WTC11 (cell line): ENCODE measurements around the gene PLXNB1. TPM values are rescaled to one million over a fixed set of nuclear protein-coding genes. Genes with fewer than 3 reads are reported as not detected.

Experiments
- ATAC-seq: fragments of 200-7000 bp; cut with Tn5 transposase; 2 replicates; pipeline ENCODE4 v1.10.0; 2021; ENCODE audit warnings: mild to moderate bottlenecking, moderate library complexity
- CTCF ChIA-PET: fragments of 300-600 bp; sonication (Branson Sonifier 250); formaldehyde crosslinking; loops from one replicate; lab custom pipeline; 2021; ENCODE audit warnings: antibody characterized with exemption; lab: Charles Lee
- POLR2A ChIA-PET: fragments of 350-600 bp; sonication (Branson Sonifier 250); formaldehyde crosslinking; loops from one replicate; lab custom pipeline; 2021; ENCODE audit warnings: antibody characterized with exemption; lab: Charles Lee
- DNase-seq: peaks from one replicate; pipeline ENCODE4 v3.0.0; 2021; ENCODE audit warnings: low spot score
- H3K27ac Mint-ChIP-seq: 2 replicates; pipeline ENCODE4 v1.8.0; 2021; ENCODE audit warnings: mixed read lengths
- H3K27me3 Mint-ChIP-seq: 2 replicates; pipeline ENCODE4 v1.8.0; 2021; ENCODE audit warnings: low read depth, mild to moderate bottlenecking, moderate library complexity, mixed read lengths
- H3K36me3 Mint-ChIP-seq: 2 replicates; pipeline ENCODE4 v1.8.0; 2021; ENCODE audit warnings: mixed read lengths
- H3K4me1 Mint-ChIP-seq: 2 replicates; pipeline ENCODE4 v1.8.0; 2022; ENCODE audit warnings: mixed read lengths
- H3K4me3 Mint-ChIP-seq: 2 replicates; pipeline ENCODE4 v1.8.0; 2021; ENCODE audit warnings: mild to moderate bottlenecking, moderate library complexity, mixed read lengths
- H3K9me3 Mint-ChIP-seq: 2 replicates; pipeline ENCODE4 v1.8.0; 2021; ENCODE audit warnings: mixed read lengths
- CREM ChIP-seq: sonication (generic); formaldehyde crosslinking; IDR thresholded peaks from 2 replicates; pipeline ENCODE4 v1.8.1; 2022; ENCODE audit warnings: mild to moderate bottlenecking, missing genetic modification reagents, moderate library complexity
- ERG ChIP-seq: fragments of 250-450 bp; sonication (Bioruptor Pico); IDR thresholded peaks from 2 replicates; pipeline ENCODE4 v1.8.0; 2021; ENCODE audit warnings: mild to moderate bottlenecking
- ETV6 ChIP-seq: sonication (generic); formaldehyde crosslinking; IDR thresholded peaks from 2 replicates; pipeline ENCODE4 v1.8.1; 2022; ENCODE audit warnings: mild to moderate bottlenecking, missing genetic modification reagents
- GTF2I ChIP-seq: fragments of 250-450 bp; sonication (Bioruptor Pico); conservative IDR thresholded peaks from 2 replicates; pipeline ENCODE4 v1.4.0; 2021; ENCODE audit warnings: mild to moderate bottlenecking
- HMGA2 ChIP-seq: fragments of 250-450 bp; sonication (Bioruptor Pico); IDR thresholded peaks from 2 replicates; pipeline ENCODE4 v1.4.0; 2021; ENCODE audit warnings: mild to moderate bottlenecking, moderate library complexity
- JUN ChIP-seq: sonication (generic); formaldehyde crosslinking; IDR thresholded peaks from 2 replicates; pipeline ENCODE4 v1.8.0; 2023; ENCODE audit warnings: mild to moderate bottlenecking, missing genetic modification reagents
- KAT7 ChIP-seq: sonication (generic); formaldehyde crosslinking; IDR thresholded peaks from 2 replicates; pipeline ENCODE4 v1.8.1; 2023; ENCODE audit warnings: missing genetic modification reagents, mild to moderate bottlenecking, borderline replicate concordance
- NFYB ChIP-seq: sonication (generic); formaldehyde crosslinking; conservative IDR thresholded peaks from 2 replicates; pipeline ENCODE4 v1.8.0; 2022; ENCODE audit warnings: low read depth, missing genetic modification reagents
- PRDM15 ChIP-seq: sonication (generic); formaldehyde crosslinking; IDR thresholded peaks from 2 replicates; pipeline ENCODE4 v1.8.0; 2022; ENCODE audit warnings: missing genetic modification reagents
- PRRX2 ChIP-seq: fragments of 250-450 bp; sonication (Bioruptor Pico); IDR thresholded peaks from 2 replicates; pipeline ENCODE4 v1.8.0; 2021; ENCODE audit warnings: mild to moderate bottlenecking
- RELA ChIP-seq: sonication (generic); formaldehyde crosslinking; IDR thresholded peaks from 2 replicates; pipeline ENCODE4 v1.8.1; 2022; ENCODE audit warnings: missing genetic modification reagents, mild to moderate bottlenecking, borderline replicate concordance
- SMAD3 ChIP-seq: sonication (generic); formaldehyde crosslinking; IDR thresholded peaks from 2 replicates; pipeline ENCODE4 v1.8.0; 2022; ENCODE audit warnings: missing genetic modification reagents, mild to moderate bottlenecking, borderline replicate concordance
- SMAD4 ChIP-seq: sonication (generic); formaldehyde crosslinking; IDR thresholded peaks from 2 replicates; pipeline ENCODE4 v1.8.0; 2022; ENCODE audit warnings: mild to moderate bottlenecking, missing genetic modification reagents
- SOX15 ChIP-seq: fragments of 250-450 bp; sonication (Bioruptor Pico); IDR thresholded peaks from 2 replicates; pipeline ENCODE4 v1.9.0; 2021; ENCODE audit warnings: mild to moderate bottlenecking
- TEAD1 ChIP-seq: sonication (generic); formaldehyde crosslinking; IDR thresholded peaks from 2 replicates; pipeline ENCODE4 v1.8.0; 2022; ENCODE audit warnings: mild to moderate bottlenecking, missing genetic modification reagents
- ZNF138 ChIP-seq: sonication (generic); formaldehyde crosslinking; conservative IDR thresholded peaks from 2 replicates; pipeline ENCODE4 v1.8.1; 2022; ENCODE audit warnings: mild to moderate bottlenecking, moderate library complexity, missing genetic modification reagents
- ZNF396 ChIP-seq: fragments of 250-450 bp; sonication (Bioruptor Pico); IDR thresholded peaks from 2 replicates; pipeline ENCODE4 v1.8.0; 2021; ENCODE audit warnings: mild to moderate bottlenecking, moderate library complexity, borderline replicate concordance
- ZNF416 ChIP-seq: fragments of 250-450 bp; sonication (Bioruptor Pico); IDR thresholded peaks from 2 replicates; pipeline ENCODE4 v1.9.0; 2021; ENCODE audit warnings: mild to moderate bottlenecking, inconsistent platforms
- total RNA-seq: library from RNA; stranded (reverse); gene quantifications from 3 replicates; pipeline ENCODE4 v1.2.3, GENCODE V29; 2021
- TF ChIP-seq, protein P1 (sequence below): sonication (generic); formaldehyde crosslinking; IDR thresholded peaks from 2 replicates; pipeline ENCODE4 v1.8.1; 2023; ENCODE audit warnings: mild to moderate bottlenecking, missing genetic modification reagents, borderline replicate concordance
- TF ChIP-seq, protein P2 (sequence below): fragments of 250-450 bp; sonication (Bioruptor Pico); IDR thresholded peaks from 2 replicates; pipeline ENCODE4 v1.9.0; 2021; ENCODE audit warnings: moderate library complexity, mild to moderate bottlenecking, inconsistent platforms, borderline replicate concordance
- TF ChIP-seq, protein P3 (sequence below): sonication (generic); formaldehyde crosslinking; IDR thresholded peaks from 2 replicates; pipeline ENCODE4 v1.8.1; 2023; ENCODE audit warnings: mild to moderate bottlenecking, missing genetic modification reagents
- TF ChIP-seq, protein P4 (sequence below): sonication (generic); formaldehyde crosslinking; IDR thresholded peaks from 2 replicates; pipeline ENCODE4 v1.8.0; 2022; ENCODE audit warnings: mild to moderate bottlenecking, missing genetic modification reagents
- TF ChIP-seq, protein P5 (sequence below): sonication (generic); formaldehyde crosslinking; IDR thresholded peaks from 2 replicates; pipeline ENCODE4 v1.8.1; 2022; ENCODE audit warnings: low read depth, missing genetic modification reagents, borderline replicate concordance

Gene PLXNB1
- total RNA-seq, 1 experiment from 2014 or later: 143 TPM

- H3K27me3 Mint-ChIP-seq: no peaks in the 10 kb centered on the region
- TF ChIP-seq CREM (CRISPR knock-in tag) (no peak), GTF2I (CRISPR knock-in tag) (no peak), SMAD4 (CRISPR knock-in tag) (no peak), PRDM15 (CRISPR knock-in tag) (peak; percentile 42), ZNF396 (CRISPR knock-in tag) (no peak), ZNF416 (no peak), ERG (CRISPR knock-in tag) (no peak), ETV6 (peak; percentile 90), TEAD1 (CRISPR knock-in tag) (0 out of 2 replicates have a peak, but pooled peaks have one; percentile 59), SOX15 (no peak), RELA (no peak), PRRX2 (CRISPR knock-in tag) (0 out of 2 replicates have a peak, but pooled peaks have one; percentile 43), JUN (CRISPR knock-in tag) (no peak), HMGA2 (CRISPR knock-in tag) (no peak), KAT7 (CRISPR knock-in tag) (no peak), ZNF138 (CRISPR knock-in tag) (no peak), NFYB (CRISPR knock-in tag) (no peak; the same call in 1 of the 2 replicates), SMAD3 (no peak)
- TF ChIP-seq, protein P1, sequence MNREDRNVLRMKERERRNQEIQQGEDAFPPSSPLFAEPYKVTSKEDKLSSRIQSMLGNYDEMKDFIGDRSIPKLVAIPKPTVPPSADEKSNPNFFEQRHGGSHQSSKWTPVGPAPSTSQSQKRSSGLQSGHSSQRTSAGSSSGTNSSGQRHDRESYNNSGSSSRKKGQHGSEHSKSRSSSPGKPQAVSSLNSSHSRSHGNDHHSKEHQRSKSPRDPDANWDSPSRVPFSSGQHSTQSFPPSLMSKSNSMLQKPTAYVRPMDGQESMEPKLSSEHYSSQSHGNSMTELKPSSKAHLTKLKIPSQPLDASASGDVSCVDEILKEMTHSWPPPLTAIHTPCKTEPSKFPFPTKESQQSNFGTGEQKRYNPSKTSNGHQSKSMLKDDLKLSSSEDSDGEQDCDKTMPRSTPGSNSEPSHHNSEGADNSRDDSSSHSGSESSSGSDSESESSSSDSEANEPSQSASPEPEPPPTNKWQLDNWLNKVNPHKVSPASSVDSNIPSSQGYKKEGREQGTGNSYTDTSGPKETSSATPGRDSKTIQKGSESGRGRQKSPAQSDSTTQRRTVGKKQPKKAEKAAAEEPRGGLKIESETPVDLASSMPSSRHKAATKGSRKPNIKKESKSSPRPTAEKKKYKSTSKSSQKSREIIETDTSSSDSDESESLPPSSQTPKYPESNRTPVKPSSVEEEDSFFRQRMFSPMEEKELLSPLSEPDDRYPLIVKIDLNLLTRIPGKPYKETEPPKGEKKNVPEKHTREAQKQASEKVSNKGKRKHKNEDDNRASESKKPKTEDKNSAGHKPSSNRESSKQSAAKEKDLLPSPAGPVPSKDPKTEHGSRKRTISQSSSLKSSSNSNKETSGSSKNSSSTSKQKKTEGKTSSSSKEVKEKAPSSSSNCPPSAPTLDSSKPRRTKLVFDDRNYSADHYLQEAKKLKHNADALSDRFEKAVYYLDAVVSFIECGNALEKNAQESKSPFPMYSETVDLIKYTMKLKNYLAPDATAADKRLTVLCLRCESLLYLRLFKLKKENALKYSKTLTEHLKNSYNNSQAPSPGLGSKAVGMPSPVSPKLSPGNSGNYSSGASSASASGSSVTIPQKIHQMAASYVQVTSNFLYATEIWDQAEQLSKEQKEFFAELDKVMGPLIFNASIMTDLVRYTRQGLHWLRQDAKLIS (CRISPR knock-in tag): no peak
- TF ChIP-seq, protein P2, sequence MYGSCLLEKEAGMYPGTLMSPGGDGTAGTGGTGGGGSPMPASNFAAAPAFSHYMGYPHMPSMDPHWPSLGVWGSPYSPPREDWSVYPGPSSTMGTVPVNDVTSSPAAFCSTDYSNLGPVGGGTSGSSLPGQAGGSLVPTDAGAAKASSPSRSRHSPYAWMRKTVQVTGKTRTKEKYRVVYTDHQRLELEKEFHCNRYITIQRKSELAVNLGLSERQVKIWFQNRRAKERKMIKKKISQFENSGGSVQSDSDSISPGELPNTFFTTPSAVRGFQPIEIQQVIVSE (CRISPR knock-in tag): no peak
- TF ChIP-seq, protein P3, sequence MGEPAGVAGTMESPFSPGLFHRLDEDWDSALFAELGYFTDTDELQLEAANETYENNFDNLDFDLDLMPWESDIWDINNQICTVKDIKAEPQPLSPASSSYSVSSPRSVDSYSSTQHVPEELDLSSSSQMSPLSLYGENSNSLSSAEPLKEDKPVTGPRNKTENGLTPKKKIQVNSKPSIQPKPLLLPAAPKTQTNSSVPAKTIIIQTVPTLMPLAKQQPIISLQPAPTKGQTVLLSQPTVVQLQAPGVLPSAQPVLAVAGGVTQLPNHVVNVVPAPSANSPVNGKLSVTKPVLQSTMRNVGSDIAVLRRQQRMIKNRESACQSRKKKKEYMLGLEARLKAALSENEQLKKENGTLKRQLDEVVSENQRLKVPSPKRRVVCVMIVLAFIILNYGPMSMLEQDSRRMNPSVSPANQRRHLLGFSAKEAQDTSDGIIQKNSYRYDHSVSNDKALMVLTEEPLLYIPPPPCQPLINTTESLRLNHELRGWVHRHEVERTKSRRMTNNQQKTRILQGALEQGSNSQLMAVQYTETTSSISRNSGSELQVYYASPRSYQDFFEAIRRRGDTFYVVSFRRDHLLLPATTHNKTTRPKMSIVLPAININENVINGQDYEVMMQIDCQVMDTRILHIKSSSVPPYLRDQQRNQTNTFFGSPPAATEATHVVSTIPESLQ: no peak
- TF ChIP-seq, protein P4, sequence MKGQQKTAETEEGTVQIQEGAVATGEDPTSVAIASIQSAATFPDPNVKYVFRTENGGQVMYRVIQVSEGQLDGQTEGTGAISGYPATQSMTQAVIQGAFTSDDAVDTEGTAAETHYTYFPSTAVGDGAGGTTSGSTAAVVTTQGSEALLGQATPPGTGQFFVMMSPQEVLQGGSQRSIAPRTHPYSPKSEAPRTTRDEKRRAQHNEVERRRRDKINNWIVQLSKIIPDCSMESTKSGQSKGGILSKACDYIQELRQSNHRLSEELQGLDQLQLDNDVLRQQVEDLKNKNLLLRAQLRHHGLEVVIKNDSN (CRISPR knock-in tag): peak; percentile 52; the same call in 1 of the 2 replicates
- TF ChIP-seq, protein P5, sequence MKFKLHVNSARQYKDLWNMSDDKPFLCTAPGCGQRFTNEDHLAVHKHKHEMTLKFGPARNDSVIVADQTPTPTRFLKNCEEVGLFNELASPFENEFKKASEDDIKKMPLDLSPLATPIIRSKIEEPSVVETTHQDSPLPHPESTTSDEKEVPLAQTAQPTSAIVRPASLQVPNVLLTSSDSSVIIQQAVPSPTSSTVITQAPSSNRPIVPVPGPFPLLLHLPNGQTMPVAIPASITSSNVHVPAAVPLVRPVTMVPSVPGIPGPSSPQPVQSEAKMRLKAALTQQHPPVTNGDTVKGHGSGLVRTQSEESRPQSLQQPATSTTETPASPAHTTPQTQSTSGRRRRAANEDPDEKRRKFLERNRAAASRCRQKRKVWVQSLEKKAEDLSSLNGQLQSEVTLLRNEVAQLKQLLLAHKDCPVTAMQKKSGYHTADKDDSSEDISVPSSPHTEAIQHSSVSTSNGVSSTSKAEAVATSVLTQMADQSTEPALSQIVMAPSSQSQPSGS (CRISPR knock-in tag): no peak
These were observed 35.9 kb upstream of the PLXNB1 start for GRCh38 chr3:48465531-48466378.

More at GRCh38 chr3:48465531-48466378, 35.9 kb upstream of the PLXNB1 start:
- Mint-ChIP-seq H3K9me3 (no peaks in the 10 kb centered on the region), H3K27ac (peak overlapping the region; percentile 97), H3K4me1 (peaks cover 21% of the 10 kb centered on the region), H3K36me3 (peaks cover 25% of the 10 kb centered on the region), H3K4me3 (peak overlapping the region; percentile 7)
- ATAC-seq (peak; percentile 94), DNase-seq (peak; percentile 92)
- ChIA-PET POLR2A (interaction anchor here (0.9 to 2.1 kb wide), 3 partner anchors 19 to 82 kb away, joined by 3 to 8 read pairs (median 7); partner anchors contain the start of gene ATRIP), CTCF (interaction anchor here (0.8 to 3.0 kb wide), 7 partner anchors 7 to 91 kb away, joined by 5 to 23 read pairs (median 11); partner anchors contain the start of gene PFKFB4)
